Measurements from ENCODE around the gene BTBD9.

DNA sequence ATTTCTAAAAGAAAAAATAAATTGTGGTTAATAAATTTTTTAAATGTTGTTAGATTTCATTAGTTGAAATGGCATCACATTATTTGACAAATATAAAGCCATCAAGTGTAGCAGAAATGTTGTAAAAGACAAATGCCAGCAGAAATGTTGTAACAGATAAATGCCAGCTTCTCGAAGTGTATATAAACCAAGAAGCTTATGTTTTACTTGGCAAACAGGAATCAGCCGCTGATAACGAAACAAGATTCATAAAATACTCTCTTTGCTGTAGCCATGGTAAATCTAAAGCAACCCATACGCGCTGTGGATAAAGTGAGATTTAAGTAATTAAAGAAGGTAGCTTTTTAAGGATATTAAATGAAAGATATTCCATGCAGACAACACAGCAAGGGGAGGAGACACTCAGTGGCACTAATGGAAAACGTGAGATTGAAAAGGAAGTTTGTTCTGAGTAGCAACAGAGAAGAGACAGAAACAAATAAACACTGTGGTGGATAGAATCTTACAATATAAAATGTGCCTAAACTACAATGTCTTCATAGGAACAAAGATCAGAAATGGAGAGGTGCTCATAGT lies 29.6 kb downstream of the BTBD9 start:
- TF ChIP-seq, protein P1, sequence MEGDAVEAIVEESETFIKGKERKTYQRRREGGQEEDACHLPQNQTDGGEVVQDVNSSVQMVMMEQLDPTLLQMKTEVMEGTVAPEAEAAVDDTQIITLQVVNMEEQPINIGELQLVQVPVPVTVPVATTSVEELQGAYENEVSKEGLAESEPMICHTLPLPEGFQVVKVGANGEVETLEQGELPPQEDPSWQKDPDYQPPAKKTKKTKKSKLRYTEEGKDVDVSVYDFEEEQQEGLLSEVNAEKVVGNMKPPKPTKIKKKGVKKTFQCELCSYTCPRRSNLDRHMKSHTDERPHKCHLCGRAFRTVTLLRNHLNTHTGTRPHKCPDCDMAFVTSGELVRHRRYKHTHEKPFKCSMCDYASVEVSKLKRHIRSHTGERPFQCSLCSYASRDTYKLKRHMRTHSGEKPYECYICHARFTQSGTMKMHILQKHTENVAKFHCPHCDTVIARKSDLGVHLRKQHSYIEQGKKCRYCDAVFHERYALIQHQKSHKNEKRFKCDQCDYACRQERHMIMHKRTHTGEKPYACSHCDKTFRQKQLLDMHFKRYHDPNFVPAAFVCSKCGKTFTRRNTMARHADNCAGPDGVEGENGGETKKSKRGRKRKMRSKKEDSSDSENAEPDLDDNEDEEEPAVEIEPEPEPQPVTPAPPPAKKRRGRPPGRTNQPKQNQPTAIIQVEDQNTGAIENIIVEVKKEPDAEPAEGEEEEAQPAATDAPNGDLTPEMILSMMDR (IDR thresholded peaks at IDR 0.05), result no peak
- TF ChIP-seq POLR2A (IDR thresholded peaks at IDR 0.05), result no peak
